Ectodermal cell (in vitro differentiated cells): ENCODE measurements around the gene LDLRAD4.
"Not testable (repeated sequence)": the region's sequence is repeated elsewhere in the genome, so short reads cannot be mapped to it uniquely, and the experiment has no call there.

Experiments used
- H3K27ac ChIP-seq: 2 replicates; pipeline ENCODE4 v1.7.0; 2013; ENCODE audit warnings: mild to moderate bottlenecking, low read depth, low read length; ENCODE audit not compliant: insufficient read depth, poor library complexity, severe bottlenecking
- H3K27me3 ChIP-seq: 2 replicates; pipeline ENCODE4 v1.7.0; 2013; ENCODE audit warnings: mild to moderate bottlenecking, low read length; ENCODE audit not compliant: insufficient read depth, control insufficient read depth, poor library complexity, severe bottlenecking
- H3K36me3 ChIP-seq: one replicate; pipeline ENCODE4 v1.7.0; 2013; ENCODE audit warnings: low read length; ENCODE audit not compliant: control insufficient read depth, insufficient read depth
- H3K4me1 ChIP-seq: one replicate; pipeline ENCODE4 v1.7.0; 2013; ENCODE audit warnings: low read length; ENCODE audit not compliant: control insufficient read depth, insufficient read depth
- H3K4me3 ChIP-seq: 2 replicates; pipeline ENCODE4 v1.7.0; 2013; ENCODE audit warnings: low read depth, low read length, control low read depth; ENCODE audit not compliant: insufficient read depth
- H3K9me3 ChIP-seq: 2 replicates; pipeline ENCODE4 v1.7.0; 2013; ENCODE audit warnings: mild to moderate bottlenecking, low read length, moderate library complexity; ENCODE audit not compliant: control insufficient read depth
- WGBS, 2 experiments: methylation state at CpG; one replicate each; pipeline ENCODE4 v1.1.7; 2013; ENCODE audit warnings: missing lambda C conversion rate in 2 of 2; 5-methylcytosine and 5-hydroxymethylcytosine counted together

Gene LDLRAD4

DNA sequence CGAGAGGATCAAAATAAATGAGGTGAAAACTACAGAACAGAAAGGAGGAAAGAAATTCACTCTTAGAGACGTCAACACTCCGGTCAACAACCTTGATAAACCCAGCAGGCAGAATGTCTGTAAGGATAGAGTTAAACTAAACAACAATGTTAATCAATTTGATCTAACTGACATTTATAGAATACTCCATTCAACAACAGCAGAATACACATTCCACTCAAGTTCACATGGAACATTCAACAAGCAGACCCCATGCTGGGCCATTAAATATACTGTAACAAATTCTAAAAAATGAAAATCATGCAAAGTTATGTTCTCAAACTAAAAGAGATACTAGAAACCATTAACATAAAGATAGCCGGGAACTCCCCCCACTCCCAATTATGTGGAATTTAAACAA is 466.0 kb downstream of the LDLRAD4 start:
- no peaks in the 10 kb centered on the region for H3K27me3 ChIP-seq
- no peaks in the 10 kb centered on the region for H3K36me3 ChIP-seq
- WGBS, 2 experiments, result 93 to 100% methylated on average over 2 to 4 of the region's 4 CpGs
- no peak overlapping the region for H3K27ac ChIP-seq
- no peaks in the 10 kb centered on the region for H3K9me3 ChIP-seq
- H3K4me1 ChIP-seq, result no peaks in the 10 kb centered on the region
- no peak overlapping the region for H3K4me3 ChIP-seq

GRCh38 chr18:13688191-13689136 is 469.9 kb downstream of the LDLRAD4 start:
- 91 to 94% methylated on average over 21 of the region's 21 CpGs for WGBS, 2 experiments
- no peaks in the 10 kb centered on the region for H3K36me3 ChIP-seq
- H3K9me3 ChIP-seq, result no peaks in the 10 kb centered on the region
- H3K27me3 ChIP-seq, result no peaks in the 10 kb centered on the region
- no peaks in the 10 kb centered on the region for H3K4me1 ChIP-seq
- no peak overlapping the region for H3K27ac ChIP-seq
- H3K4me3 ChIP-seq, result no peak overlapping the region

DNA sequence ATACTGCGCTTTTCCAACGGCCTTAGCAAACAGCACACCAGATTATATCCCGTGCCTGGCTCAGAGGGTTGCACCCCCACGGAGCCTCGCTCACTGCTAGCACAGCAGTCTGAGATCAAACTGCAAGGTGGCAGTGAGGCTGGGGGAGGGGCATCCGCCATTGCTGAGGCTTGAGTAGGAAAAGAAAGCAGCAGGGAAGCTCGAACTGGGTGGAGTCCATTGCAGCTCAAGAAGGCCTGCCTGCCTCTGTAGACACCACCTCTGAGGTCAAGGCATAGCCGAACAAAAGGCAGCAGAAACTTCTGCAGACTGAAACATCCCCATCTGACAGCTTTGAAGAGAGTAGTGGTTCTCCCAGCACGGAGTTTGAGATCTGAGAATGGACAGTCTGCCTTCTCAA is 471.5 kb downstream of the LDLRAD4 start:
- 90% methylated on average over 9 of the region's 9 CpGs for WGBS, 2 experiments
- not testable (repeated sequence) for H3K4me3 ChIP-seq, H3K27me3 ChIP-seq, H3K9me3 ChIP-seq, H3K4me1 ChIP-seq, H3K27ac ChIP-seq, H3K36me3 ChIP-seq

GRCh38 chr18:13695337-13695736 is 476.8 kb downstream of the LDLRAD4 start:
- H3K9me3 ChIP-seq, H3K27ac ChIP-seq, H3K4me1 ChIP-seq, H3K36me3 ChIP-seq, H3K27me3 ChIP-seq, H3K4me3 ChIP-seq: not testable (repeated sequence)
- WGBS, 2 experiments, result 93% methylated on average over 3 of the region's 5 CpGs; no CpG with 5 or more reads in 1 of the 2 experiments

- no peaks in the 10 kb centered on the region for H3K4me1 ChIP-seq
- WGBS, 2 experiments, result 91 to 95% methylated on average over 2 to 3 of the region's 3 CpGs
- H3K4me3 ChIP-seq, result no peak overlapping the region
- no peaks in the 10 kb centered on the region for H3K36me3 ChIP-seq
- peaks cover 4% of the 10 kb centered on the region for H3K9me3 ChIP-seq
- H3K27ac ChIP-seq, result no peak overlapping the region
- H3K27me3 ChIP-seq, result no peaks in the 10 kb centered on the region
Observed at GRCh38 chr18:13696961-13697360, 478.4 kb downstream of the LDLRAD4 start.

GRCh38 chr18:13700153-13700552 is 481.6 kb downstream of the LDLRAD4 start:
- H3K4me3 ChIP-seq, result no peak overlapping the region
- peaks cover 3% of the 10 kb centered on the region for H3K36me3 ChIP-seq
- 96 to 97% methylated on average over 1 of the region's 1 CpG for WGBS, 2 experiments
- H3K27ac ChIP-seq, result no peak overlapping the region
- no peaks in the 10 kb centered on the region for H3K4me1 ChIP-seq
- H3K9me3 ChIP-seq, result peaks cover 5% of the 10 kb centered on the region
- H3K27me3 ChIP-seq, result no peaks in the 10 kb centered on the region
